SK-N-SH (cell line): Measurements from ENCODE around the gene CETN3.

Experiments
- CTCF ChIP-seq: fragments of 200-600 bp; sonication (generic); IDR thresholded peaks from 2 replicates; pipeline ENCODE4 v1.6.1; 2017; ENCODE audit warnings: antibody characterized with exemption, mild to moderate bottlenecking, moderate library complexity
- EP300 ChIP-seq, 2 experiments: IDR thresholded peaks; 2 replicates each; pipeline versions ENCODE4 v1.4.0 to v1.6.1; 2012; ENCODE audit warnings: borderline replicate concordance in 1 of 2, low read depth in 1 of 2, low read length in 1 of 2
- FOSL2 ChIP-seq: IDR thresholded peaks from 2 replicates; pipeline ENCODE4 v1.4.0; 2012; ENCODE audit warnings: low read depth, mild to moderate bottlenecking, moderate library complexity, borderline replicate concordance
- JUND ChIP-seq: IDR thresholded peaks from 2 replicates; pipeline ENCODE4 v1.4.0; 2012
- MEF2A ChIP-seq: IDR thresholded peaks from 2 replicates; pipeline ENCODE4 v1.4.0; 2012; ENCODE audit warnings: low read depth, borderline replicate concordance
- POLR2AphosphoS5 ChIP-seq: IDR thresholded peaks from 2 replicates; pipeline ENCODE4 v1.6.1; 2012; ENCODE audit warnings: low read depth, low read length
- REST ChIP-seq: IDR thresholded peaks from 2 replicates; pipeline ENCODE4 v1.6.1; 2012; ENCODE audit warnings: mild to moderate bottlenecking, low read depth, low read length, moderate library complexity
- SIN3A ChIP-seq: IDR thresholded peaks from 2 replicates; pipeline ENCODE4 v1.6.1; 2012; ENCODE audit warnings: low read depth, mild to moderate bottlenecking, low read length, moderate library complexity, borderline replicate concordance
- TEAD4 ChIP-seq: IDR thresholded peaks from 2 replicates; pipeline ENCODE4 v1.4.0; 2012; ENCODE audit warnings: mild to moderate bottlenecking, borderline replicate concordance; ENCODE audit not compliant: insufficient read depth
- TF ChIP-seq, protein P1 (sequence below): IDR thresholded peaks from 2 replicates; pipeline ENCODE4; 2012
- TF ChIP-seq, protein P2 (sequence below): IDR thresholded peaks from 2 replicates; pipeline ENCODE4 v1.4.0; 2012; ENCODE audit warnings: low read depth, borderline replicate concordance
- TF ChIP-seq, protein P3 (sequence below): fragments of 150-350 bp; IDR thresholded peaks from 2 replicates; pipeline ENCODE4 v1.6.1; 2017; ENCODE audit warnings: antibody characterized with exemption, low read length, low read depth, borderline replicate concordance
- TF ChIP-seq, protein P4 (sequence below): IDR thresholded peaks from 2 replicates; pipeline ENCODE4 v1.4.0; 2012; ENCODE audit warnings: low read depth

DNA sequence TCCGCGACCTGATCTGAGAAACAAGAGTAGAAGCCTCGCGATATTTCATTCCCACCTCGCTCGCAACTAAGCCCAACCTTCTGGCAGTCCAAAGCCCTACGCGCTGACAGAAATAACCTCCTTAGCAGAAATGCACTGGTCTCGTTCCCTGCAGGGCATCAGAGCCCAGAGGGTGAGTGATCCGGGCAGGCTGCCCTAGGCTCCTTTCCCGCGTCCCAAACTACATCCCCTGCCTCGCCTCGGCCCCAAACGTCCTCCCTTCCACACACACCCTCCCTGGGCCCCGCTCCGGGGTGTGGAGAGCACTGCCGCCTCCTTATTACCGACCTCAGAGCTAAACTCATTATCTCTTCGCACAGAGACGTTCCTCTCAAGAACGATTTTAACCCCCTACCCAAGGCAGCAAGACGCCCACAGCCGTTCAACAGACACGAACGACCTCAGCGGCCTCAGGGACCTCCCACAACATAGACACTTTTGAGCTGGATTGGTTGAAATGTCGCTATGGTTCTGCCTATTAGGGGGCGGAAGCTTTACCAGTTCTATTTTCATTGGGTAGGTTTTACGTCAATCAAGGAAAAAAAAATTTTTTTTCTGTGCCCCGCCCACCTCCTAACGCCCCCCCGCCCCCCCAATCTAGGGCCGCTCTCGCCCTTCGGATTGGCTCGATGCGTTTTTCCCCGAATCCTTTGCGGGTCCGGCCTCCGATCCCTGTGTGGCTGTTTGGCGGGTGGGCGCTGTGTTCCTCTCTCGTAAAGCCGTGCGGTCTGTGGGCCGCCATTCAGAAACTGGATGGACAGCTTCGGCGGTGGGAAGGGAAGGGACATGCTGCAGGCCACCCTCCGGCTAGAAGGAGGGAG, at the start of gene CETN3:
- TF ChIP-seq SIN3A (peak; percentile 78; the same call in 1 of the 2 replicates), JUND (no peak), REST (0 out of 2 replicates have a peak, but pooled peaks have one; percentile 51), CTCF (no peak), MEF2A (no peak), TEAD4 (no peak), FOSL2 (no peak), EP300 (IDR thresholded peaks at IDR 0.05; ENCODE audit: borderline replicate concordance in 1 of 2, low read depth in 1 of 2, low read length in 1 of 2) (peak in 1 of 2 experiments; percentile 11; a peak in 1 of 4 replicates), POLR2AphosphoS5 (peak; percentile 92)
- TF ChIP-seq, protein P1, sequence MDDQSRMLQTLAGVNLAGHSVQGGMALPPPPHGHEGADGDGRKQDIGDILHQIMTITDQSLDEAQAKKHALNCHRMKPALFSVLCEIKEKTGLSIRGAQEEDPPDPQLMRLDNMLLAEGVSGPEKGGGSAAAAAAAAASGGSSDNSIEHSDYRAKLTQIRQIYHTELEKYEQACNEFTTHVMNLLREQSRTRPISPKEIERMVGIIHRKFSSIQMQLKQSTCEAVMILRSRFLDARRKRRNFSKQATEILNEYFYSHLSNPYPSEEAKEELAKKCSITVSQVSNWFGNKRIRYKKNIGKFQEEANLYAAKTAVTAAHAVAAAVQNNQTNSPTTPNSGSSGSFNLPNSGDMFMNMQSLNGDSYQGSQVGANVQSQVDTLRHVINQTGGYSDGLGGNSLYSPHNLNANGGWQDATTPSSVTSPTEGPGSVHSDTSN, result peak; percentile 91
- TF ChIP-seq, protein P2, sequence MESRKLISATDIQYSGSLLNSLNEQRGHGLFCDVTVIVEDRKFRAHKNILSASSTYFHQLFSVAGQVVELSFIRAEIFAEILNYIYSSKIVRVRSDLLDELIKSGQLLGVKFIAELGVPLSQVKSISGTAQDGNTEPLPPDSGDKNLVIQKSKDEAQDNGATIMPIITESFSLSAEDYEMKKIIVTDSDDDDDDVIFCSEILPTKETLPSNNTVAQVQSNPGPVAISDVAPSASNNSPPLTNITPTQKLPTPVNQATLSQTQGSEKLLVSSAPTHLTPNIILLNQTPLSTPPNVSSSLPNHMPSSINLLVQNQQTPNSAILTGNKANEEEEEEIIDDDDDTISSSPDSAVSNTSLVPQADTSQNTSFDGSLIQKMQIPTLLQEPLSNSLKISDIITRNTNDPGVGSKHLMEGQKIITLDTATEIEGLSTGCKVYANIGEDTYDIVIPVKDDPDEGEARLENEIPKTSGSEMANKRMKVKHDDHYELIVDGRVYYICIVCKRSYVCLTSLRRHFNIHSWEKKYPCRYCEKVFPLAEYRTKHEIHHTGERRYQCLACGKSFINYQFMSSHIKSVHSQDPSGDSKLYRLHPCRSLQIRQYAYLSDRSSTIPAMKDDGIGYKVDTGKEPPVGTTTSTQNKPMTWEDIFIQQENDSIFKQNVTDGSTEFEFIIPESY, result peak; percentile 93
- TF ChIP-seq, protein P3, sequence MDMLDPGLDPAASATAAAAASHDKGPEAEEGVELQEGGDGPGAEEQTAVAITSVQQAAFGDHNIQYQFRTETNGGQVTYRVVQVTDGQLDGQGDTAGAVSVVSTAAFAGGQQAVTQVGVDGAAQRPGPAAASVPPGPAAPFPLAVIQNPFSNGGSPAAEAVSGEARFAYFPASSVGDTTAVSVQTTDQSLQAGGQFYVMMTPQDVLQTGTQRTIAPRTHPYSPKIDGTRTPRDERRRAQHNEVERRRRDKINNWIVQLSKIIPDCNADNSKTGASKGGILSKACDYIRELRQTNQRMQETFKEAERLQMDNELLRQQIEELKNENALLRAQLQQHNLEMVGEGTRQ, result no peak
- TF ChIP-seq, protein P4, sequence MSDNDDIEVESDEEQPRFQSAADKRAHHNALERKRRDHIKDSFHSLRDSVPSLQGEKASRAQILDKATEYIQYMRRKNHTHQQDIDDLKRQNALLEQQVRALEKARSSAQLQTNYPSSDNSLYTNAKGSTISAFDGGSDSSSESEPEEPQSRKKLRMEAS, result peak; percentile 92
